SK-N-MC (cell line): Measurements from ENCODE around the gene STRC.

ENCODE experiments used
- DNase-seq: peaks from one replicate; pipeline ENCODE4 v3.0.0-alpha.2; 2011; ENCODE audit warnings: low read depth, low spot score
- H3K27ac ChIP-seq: fragments of 200-600 bp; sonication (generic); 2 replicates; pipeline ENCODE4 v1.5.1; 2016; ENCODE audit warnings: mixed run types
- H3K36me3 ChIP-seq: fragments of 200-600 bp; sonication (generic); 2 replicates; pipeline ENCODE4 v1.6.1; 2017; ENCODE audit warnings: antibody characterized with exemption, low read length, mixed read lengths; ENCODE audit not compliant: insufficient read depth
- H3K4me3 ChIP-seq: fragments of 200-600 bp; sonication (generic); 2 replicates; pipeline ENCODE4 v1.5.1; 2016
- H3K9ac ChIP-seq: fragments of 200-600 bp; sonication (generic); 2 replicates; pipeline ENCODE4 v1.8.0; 2017; ENCODE audit warnings: mixed run types, mixed read lengths; ENCODE audit not compliant: insufficient read length
- H3K9me3 ChIP-seq: fragments of 200-600 bp; sonication (generic); 2 replicates; pipeline ENCODE4 v1.6.1; 2017; ENCODE audit warnings: low read depth, mild to moderate bottlenecking, antibody characterized with exemption, low read length, moderate library complexity, mixed read lengths
- EZH2 ChIP-seq: fragments of 200-600 bp; sonication (generic); IDR thresholded peaks from one replicate; pipeline ENCODE4 v1.6.1; 2017; ENCODE audit warnings: antibody characterized with exemption
- FOXP2 ChIP-seq: optimal IDR thresholded peaks from 2 replicates; pipeline ENCODE3; 2011; ENCODE audit warnings: mild to moderate bottlenecking, moderate library complexity; ENCODE audit not compliant: insufficient read depth; ENCODE audit errors: extremely low read length, control extremely low read depth
- POLR2AphosphoS5 ChIP-seq: IDR thresholded peaks from 2 replicates; pipeline ENCODE4 v1.6.1; 2012; ENCODE audit warnings: mild to moderate bottlenecking, low read depth, low read length, borderline replicate concordance

The STRC gene

DNA sequence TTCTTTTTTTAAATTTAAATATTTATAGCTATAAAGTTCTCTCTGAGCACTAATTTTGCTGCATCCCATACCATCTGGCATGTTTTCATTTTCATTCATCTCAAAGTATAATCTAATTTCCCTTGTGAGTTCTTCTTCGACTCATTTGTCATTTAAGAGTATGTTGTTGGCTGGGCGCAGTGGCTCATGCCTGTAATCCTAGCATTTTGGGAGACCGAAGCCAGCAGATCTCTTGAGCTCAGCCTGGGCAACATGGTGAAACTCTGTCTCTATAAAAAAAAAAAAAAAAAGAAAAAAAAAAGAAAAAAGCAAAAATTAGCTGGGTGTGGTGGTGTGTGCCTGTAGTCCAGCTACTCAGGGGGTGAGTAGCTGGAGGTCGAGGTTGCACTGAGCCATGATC lies 66.3 kb downstream of the STRC start:
- Histone ChIP-seq H3K9ac (no peak overlapping the region), H3K27ac (no peak overlapping the region), H3K36me3 (no peaks in the 10 kb centered on the region)

GRCh38 chr15:43550527-43551363 lies 67.9 kb downstream of the STRC start:
- no peak overlapping the region for H3K9ac ChIP-seq
- H3K36me3 ChIP-seq: no peaks in the 10 kb centered on the region
- TF ChIP-seq EZH2 (no peak), FOXP2 (no peak)
- DNase-seq: no peak
- H3K27ac ChIP-seq: no peak overlapping the region
- no peaks in the 10 kb centered on the region for H3K9me3 ChIP-seq
- no peak overlapping the region for H3K4me3 ChIP-seq

More for the DNA sequence above, 66.3 kb downstream of the STRC start:
- no peaks in the 10 kb centered on the region for H3K9me3 ChIP-seq
- no peak overlapping the region for H3K4me3 ChIP-seq
- DNase-seq: no peak
- no peak for TF ChIP-seq FOXP2
- TF ChIP-seq POLR2AphosphoS5: no peak
- no peak for TF ChIP-seq EZH2
